Measurements from ENCODE around the gene ATP1A3.

DNA sequence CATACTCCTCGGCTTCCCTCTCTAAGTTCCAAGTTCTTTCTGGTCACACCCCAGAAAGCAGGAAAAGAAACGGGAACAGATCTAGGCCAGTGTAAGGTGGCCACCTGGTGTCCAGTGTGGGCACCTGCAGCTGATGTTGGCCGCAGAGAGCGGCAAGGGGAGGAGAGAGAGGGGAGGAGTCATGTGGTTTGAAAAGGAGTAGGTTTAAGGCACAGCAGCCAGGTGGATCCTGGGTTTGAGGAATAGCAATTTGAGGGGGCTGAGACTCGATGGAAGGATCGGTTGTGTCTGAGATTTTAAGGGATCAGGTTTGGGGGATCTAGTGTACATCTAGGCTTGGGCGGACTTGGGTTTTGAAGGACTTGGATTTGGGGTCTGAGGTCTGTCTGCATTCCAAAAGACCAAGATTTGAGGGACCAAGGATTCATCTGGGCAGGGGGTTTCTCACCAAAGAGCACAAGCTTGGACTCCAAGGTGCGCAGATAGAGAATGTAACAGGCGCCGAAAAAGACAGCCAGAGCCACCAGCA, 36.1 kb downstream of the ATP1A3 start:
- no peak for TF ChIP-seq POLR2AphosphoS5 (IDR thresholded peaks at IDR 0.05; ENCODE audit: low read depth, low read length)
- TF ChIP-seq, protein P1, sequence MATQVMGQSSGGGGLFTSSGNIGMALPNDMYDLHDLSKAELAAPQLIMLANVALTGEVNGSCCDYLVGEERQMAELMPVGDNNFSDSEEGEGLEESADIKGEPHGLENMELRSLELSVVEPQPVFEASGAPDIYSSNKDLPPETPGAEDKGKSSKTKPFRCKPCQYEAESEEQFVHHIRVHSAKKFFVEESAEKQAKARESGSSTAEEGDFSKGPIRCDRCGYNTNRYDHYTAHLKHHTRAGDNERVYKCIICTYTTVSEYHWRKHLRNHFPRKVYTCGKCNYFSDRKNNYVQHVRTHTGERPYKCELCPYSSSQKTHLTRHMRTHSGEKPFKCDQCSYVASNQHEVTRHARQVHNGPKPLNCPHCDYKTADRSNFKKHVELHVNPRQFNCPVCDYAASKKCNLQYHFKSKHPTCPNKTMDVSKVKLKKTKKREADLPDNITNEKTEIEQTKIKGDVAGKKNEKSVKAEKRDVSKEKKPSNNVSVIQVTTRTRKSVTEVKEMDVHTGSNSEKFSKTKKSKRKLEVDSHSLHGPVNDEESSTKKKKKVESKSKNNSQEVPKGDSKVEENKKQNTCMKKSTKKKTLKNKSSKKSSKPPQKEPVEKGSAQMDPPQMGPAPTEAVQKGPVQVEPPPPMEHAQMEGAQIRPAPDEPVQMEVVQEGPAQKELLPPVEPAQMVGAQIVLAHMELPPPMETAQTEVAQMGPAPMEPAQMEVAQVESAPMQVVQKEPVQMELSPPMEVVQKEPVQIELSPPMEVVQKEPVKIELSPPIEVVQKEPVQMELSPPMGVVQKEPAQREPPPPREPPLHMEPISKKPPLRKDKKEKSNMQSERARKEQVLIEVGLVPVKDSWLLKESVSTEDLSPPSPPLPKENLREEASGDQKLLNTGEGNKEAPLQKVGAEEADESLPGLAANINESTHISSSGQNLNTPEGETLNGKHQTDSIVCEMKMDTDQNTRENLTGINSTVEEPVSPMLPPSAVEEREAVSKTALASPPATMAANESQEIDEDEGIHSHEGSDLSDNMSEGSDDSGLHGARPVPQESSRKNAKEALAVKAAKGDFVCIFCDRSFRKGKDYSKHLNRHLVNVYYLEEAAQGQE (IDR thresholded peaks at IDR 0.05; ENCODE audit: insufficient read depth in 1 of 2, low read depth in 2 of 2, low read length in 2 of 2), result no peak
- no peak for TF ChIP-seq SIN3A (IDR thresholded peaks at IDR 0.05; ENCODE audit: borderline replicate concordance, insufficient read depth, low read length)
